Measurements from ENCODE around the gene THAP6. TPM values are rescaled to one million over a fixed set of nuclear protein-coding genes. Genes with fewer than 3 reads are reported as not detected.

The THAP6 gene
- total RNA-seq, 4 donors from 2014 or later, result 5.3 to 17.9 (median 7.3) TPM

DNA sequence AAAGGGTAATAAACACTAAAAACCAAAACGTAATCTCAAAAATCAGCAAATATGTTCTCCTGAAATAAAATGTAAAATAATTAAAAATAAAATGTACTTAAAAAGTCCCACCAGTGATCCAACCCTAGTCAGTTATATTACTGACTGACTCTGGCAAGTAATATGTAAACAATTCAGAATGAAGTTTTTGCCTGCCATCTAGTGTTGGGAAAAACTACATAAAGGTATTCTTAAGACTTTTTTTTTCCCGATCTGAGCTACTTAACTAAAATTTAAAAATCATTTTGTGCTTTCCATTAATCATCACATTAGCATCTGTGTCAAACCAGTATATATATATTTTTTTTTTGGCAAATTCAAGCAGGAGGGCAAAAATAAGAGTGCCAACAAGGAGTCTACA is 24.1 kb upstream of the THAP6 start:
- Histone ChIP-seq H3K27me3 (no peaks in the 10 kb centered on the region), H3K4me3 (no peak overlapping the region), H3K27ac (no peak overlapping the region), H3K9me3 (no peaks in the 10 kb centered on the region), H3K36me3 (peaks cover 0 to 84% (median 10%) of the 10 kb centered on the region in 3 donors), H3K4me1 (peaks cover 0 to 14% (median 0%) of the 10 kb centered on the region in 3 donors)
- TF ChIP-seq POLR2A (IDR thresholded peaks at IDR 0.05), result no peak
- TF ChIP-seq, protein P1, sequence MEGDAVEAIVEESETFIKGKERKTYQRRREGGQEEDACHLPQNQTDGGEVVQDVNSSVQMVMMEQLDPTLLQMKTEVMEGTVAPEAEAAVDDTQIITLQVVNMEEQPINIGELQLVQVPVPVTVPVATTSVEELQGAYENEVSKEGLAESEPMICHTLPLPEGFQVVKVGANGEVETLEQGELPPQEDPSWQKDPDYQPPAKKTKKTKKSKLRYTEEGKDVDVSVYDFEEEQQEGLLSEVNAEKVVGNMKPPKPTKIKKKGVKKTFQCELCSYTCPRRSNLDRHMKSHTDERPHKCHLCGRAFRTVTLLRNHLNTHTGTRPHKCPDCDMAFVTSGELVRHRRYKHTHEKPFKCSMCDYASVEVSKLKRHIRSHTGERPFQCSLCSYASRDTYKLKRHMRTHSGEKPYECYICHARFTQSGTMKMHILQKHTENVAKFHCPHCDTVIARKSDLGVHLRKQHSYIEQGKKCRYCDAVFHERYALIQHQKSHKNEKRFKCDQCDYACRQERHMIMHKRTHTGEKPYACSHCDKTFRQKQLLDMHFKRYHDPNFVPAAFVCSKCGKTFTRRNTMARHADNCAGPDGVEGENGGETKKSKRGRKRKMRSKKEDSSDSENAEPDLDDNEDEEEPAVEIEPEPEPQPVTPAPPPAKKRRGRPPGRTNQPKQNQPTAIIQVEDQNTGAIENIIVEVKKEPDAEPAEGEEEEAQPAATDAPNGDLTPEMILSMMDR (IDR thresholded peaks at IDR 0.05), result peak in 1 of 6 experiments; percentile 26
- intact Hi-C loops (cut with DNase I), result no loop called here
- DNase-seq, result no peak
- WGBS, 2 donors, result 49 to 65% methylated on average over 2 of the region's 2 CpGs

DNA sequence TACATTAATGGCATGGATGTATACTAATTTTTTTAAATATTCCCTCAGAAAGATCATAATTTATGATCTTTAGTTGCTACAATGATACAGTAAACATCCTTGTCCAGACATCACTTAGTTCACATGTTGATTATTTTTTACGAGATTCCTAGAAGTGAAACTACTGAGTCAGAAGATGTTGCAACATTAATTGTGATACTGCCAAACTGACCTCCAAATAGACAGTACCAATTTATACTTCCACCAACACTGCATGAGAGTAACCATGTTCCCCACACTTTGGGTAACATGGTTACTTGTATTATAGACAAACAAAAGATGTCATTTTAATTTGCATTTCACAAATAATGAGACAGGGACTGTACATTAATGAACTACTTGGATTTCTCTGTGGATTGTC is 19.7 kb upstream of the THAP6 start:
- no peaks in the 10 kb centered on the region for H3K9me3 ChIP-seq
- H3K27ac ChIP-seq, result peak overlapping the region in 1 of 4 donors; percentile 26
- peaks cover 0 to 19% (median 0%) of the 10 kb centered on the region in 3 donors for H3K4me1 ChIP-seq
- no peaks in the 10 kb centered on the region for H3K27me3 ChIP-seq
- no peak overlapping the region for H3K4me3 ChIP-seq
- H3K36me3 ChIP-seq, result peaks cover 0 to 86% (median 0%) of the 10 kb centered on the region in 3 donors
- no peak for TF ChIP-seq POLR2A (IDR thresholded peaks at IDR 0.05)
- TF ChIP-seq, protein P1 (IDR thresholded peaks at IDR 0.05), result no peak
- intact Hi-C loops (cut with DNase I), result no loop called here
- no peak for DNase-seq
- 0 to 9% methylated on average over 1 of the region's 1 CpG for WGBS, 2 donors

DNA sequence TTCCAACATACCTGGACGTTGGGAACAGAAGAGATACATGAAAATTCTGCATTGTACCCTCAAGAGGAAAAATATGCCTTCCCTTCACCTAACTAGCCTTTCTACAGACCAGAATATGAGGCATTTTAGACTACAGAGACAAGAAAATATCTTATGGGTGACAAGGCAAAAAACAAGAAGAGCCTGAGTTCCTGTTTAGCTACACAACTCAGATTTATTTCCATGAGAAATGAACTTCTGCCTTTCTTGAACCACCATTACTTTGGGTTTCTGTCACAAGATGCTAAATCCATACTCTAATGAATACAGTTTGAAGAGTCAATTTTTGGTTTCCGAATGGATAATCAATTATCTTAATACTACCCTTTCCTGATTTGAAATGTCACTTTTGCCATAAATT is 18.8 kb upstream of the THAP6 start:
- no peak for TF ChIP-seq POLR2A (IDR thresholded peaks at IDR 0.05)
- TF ChIP-seq, protein P1 (IDR thresholded peaks at IDR 0.05), result no peak
- DNase-seq, result no peak
- Histone ChIP-seq H3K4me3 (no peak overlapping the region), H3K27me3 (no peaks in the 10 kb centered on the region), H3K9me3 (no peaks in the 10 kb centered on the region), H3K27ac (no peak overlapping the region), H3K4me1 (peaks cover 0 to 19% (median 0%) of the 10 kb centered on the region in 3 donors), H3K36me3 (peaks cover 0 to 86% (median 0%) of the 10 kb centered on the region in 3 donors)
- 85 to 86% methylated on average over 2 of the region's 2 CpGs for WGBS, 2 donors
- intact Hi-C loops (cut with DNase I), result no loop called here

DNA sequence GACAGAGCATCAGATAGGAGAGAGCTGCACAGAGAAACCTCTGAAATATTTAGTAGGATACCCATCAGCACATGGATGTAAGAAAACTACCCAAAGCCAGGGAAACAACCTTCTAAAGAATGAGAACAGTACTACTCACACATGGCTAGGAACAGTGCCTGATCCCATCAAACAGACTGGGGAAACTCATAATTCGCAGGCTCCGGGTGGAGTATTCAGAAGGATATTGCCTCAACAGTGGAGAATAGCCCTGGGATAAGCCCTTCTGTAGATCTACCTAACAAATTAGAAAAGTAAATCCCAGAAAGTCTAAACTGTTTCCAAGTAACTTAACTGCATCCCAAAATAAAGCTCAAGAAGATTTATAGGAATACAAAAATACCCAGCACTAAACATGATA is 17.9 kb upstream of the THAP6 start:
- peaks cover 0 to 19% (median 0%) of the 10 kb centered on the region in 3 donors for H3K4me1 ChIP-seq
- TF ChIP-seq, protein P1 (IDR thresholded peaks at IDR 0.05), result no peak
- no peak for TF ChIP-seq POLR2A (IDR thresholded peaks at IDR 0.05)
- H3K27ac ChIP-seq, result no peak overlapping the region
- no peaks in the 10 kb centered on the region for H3K27me3 ChIP-seq
- WGBS, 2 donors, result 88 to 89% methylated on average over 2 of the region's 2 CpGs
- H3K36me3 ChIP-seq, result peaks cover 0 to 86% (median 0%) of the 10 kb centered on the region in 3 donors
- H3K4me3 ChIP-seq, result no peak overlapping the region
- no peaks in the 10 kb centered on the region for H3K9me3 ChIP-seq
- intact Hi-C loops (cut with DNase I), result no loop called here
- no peak for DNase-seq

DNA sequence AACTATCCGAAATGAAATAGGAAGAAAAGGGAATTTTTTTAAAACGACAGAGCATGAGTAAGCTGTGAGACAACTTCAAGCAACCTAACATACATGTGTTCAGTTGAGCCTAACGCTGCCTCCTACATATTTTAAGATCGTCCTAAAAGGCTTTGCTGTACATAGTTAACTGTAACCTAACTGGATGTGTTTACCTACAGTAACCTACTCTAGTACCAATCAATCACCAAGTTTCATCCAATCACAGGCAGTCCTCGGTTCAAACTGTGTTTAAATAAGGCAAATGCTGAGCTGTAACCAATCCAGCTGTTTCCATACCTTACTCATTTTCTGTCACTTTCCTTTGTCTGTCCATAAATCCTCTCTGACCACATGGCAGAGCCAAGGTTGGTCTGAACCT is 17.1 kb upstream of the THAP6 start:
- Histone ChIP-seq H3K4me1 (peaks cover 0 to 19% (median 0%) of the 10 kb centered on the region in 3 donors), H3K9me3 (no peaks in the 10 kb centered on the region), H3K27me3 (no peaks in the 10 kb centered on the region), H3K36me3 (peaks cover 0 to 86% (median under 1%) of the 10 kb centered on the region in 3 donors), H3K27ac (no peak overlapping the region), H3K4me3 (no peak overlapping the region)
- intact Hi-C loops (cut with DNase I), result no loop called here
- DNase-seq, result no peak
- no peak for TF ChIP-seq POLR2A (IDR thresholded peaks at IDR 0.05)
- TF ChIP-seq, protein P1 (IDR thresholded peaks at IDR 0.05), result no peak
- 63 to 68% methylated on average over 5 of the region's 5 CpGs for WGBS, 2 donors

Data from esophagus squamous epithelium (tissue), 5 donors.